Caco-2 (cell line): Measurements from ENCODE around the gene PSIP1. TPM values are rescaled to one million over a fixed set of nuclear protein-coding genes. Genes with fewer than 3 reads are reported as not detected.

Source experiments
- BruUV-seq: library from RNA; stranded (reverse); fragments of 400-500 nt; replicated peaks from 2 replicates; lab custom pipeline; 2021; lab: Mats Ljungman, UMichigan
- CTCF ChIA-PET: fragments of 300-600 bp; sonication (Branson Sonifier 250); formaldehyde crosslinking; loops from one replicate; lab custom pipeline; 2022; ENCODE audit warnings: antibody characterized with exemption; lab: Charles Lee
- POLR2A ChIA-PET: fragments of 300-600 bp; sonication (Branson Sonifier 250); formaldehyde crosslinking; loops from one replicate; lab custom pipeline; 2022; ENCODE audit warnings: antibody characterized with exemption; lab: Charles Lee
- DNase-seq, 2 experiments: peaks; one replicate each; pipeline versions ENCODE4 v3.0.0 to v3.0.0-alpha.2; 2020 to 2022
- H3K27me3 ChIP-seq: replicated peaks from 2 replicates; pipeline ENCODE4 v1.6.0; 2011; ENCODE audit warnings: low read length; ENCODE audit not compliant: control insufficient read depth, insufficient read depth
- H3K36me3 ChIP-seq: 2 replicates; pipeline ENCODE4 v1.5.1; 2011; ENCODE audit warnings: low read length; ENCODE audit not compliant: control insufficient read depth, insufficient read depth
- H3K4me1 ChIP-seq: fragments of 250-450 bp; sonication (Bioruptor Pico); 2 replicates; pipeline ENCODE4 v1.5.1; 2020; ENCODE audit warnings: mild to moderate bottlenecking
- H3K4me3 ChIP-seq: 2 replicates; pipeline ENCODE4 v1.5.1; 2011; ENCODE audit warnings: low read depth, mild to moderate bottlenecking, control low read depth, low read length
- H3K9me3 ChIP-seq: fragments of 250-450 bp; sonication (Bioruptor Pico); 2 replicates; pipeline ENCODE4 v1.5.1; 2020; ENCODE audit warnings: mild to moderate bottlenecking, moderate library complexity
- H3K27ac Mint-ChIP-seq: one replicate; pipeline ENCODE4 v1.8.0; 2022; ENCODE audit warnings: mixed read lengths; ENCODE audit not compliant: unreplicated experiment
- H3K27me3 Mint-ChIP-seq: one replicate; pipeline ENCODE4 v1.8.0; 2022; ENCODE audit warnings: mixed read lengths; ENCODE audit not compliant: insufficient read depth, unreplicated experiment
- H3K36me3 Mint-ChIP-seq: one replicate; pipeline ENCODE4 v1.8.0; 2022; ENCODE audit warnings: mild to moderate bottlenecking, mixed read lengths; ENCODE audit not compliant: insufficient read depth, unreplicated experiment
- H3K4me1 Mint-ChIP-seq: one replicate; pipeline ENCODE4 v1.8.0; 2022; ENCODE audit warnings: low read depth, mixed read lengths; ENCODE audit not compliant: unreplicated experiment
- H3K4me3 Mint-ChIP-seq: one replicate; pipeline ENCODE4 v1.8.0; 2022; ENCODE audit warnings: mild to moderate bottlenecking, moderate library complexity, mixed read lengths; ENCODE audit not compliant: unreplicated experiment
- H3K9me3 Mint-ChIP-seq: one replicate; pipeline ENCODE4 v1.8.0; 2022; ENCODE audit warnings: mixed read lengths; ENCODE audit not compliant: unreplicated experiment
- CTCF ChIP-seq, 2 experiments: fragments of 200-600 bp in 1 of 2; IDR thresholded peaks; 1 replicate in 1 of 2; 2 replicates in 1 of 2; pipeline versions ENCODE4 v1.5.1 to v1.8.0; 2011 to 2022; ENCODE audit warnings: antibody characterized with exemption in 1 of 2, control low read depth in 1 of 2, inconsistent platforms in 1 of 2, low read depth in 1 of 2, low read length in 1 of 2, mild to moderate bottlenecking in 1 of 2, moderate library complexity in 1 of 2; ENCODE audit not compliant: insufficient read depth in 1 of 2, severe bottlenecking in 1 of 2, unreplicated experiment in 1 of 2
- intact Hi-C: fragments of 100-400 bp; cut with micrococcal nuclease; formaldehyde crosslinking; loops from one replicate; pipeline ENCODE4 v1.10.0; 2022; ENCODE audit not compliant: unreplicated experiment
- total RNA-seq: library from RNA; stranded (reverse); gene quantifications from 2 replicates; pipeline ENCODE4 v1.2.3, GENCODE V29; 2022

The PSIP1 gene
- total RNA-seq, 1 experiment from 2014 or later = 54.1 TPM

- Histone ChIP-seq H3K4me1 (peaks cover 11% of the 10 kb centered on the region), H3K4me3 (no peak overlapping the region), H3K27me3 (no peaks in the 10 kb centered on the region), H3K36me3 (no peaks in the 10 kb centered on the region), H3K9me3 (no peaks in the 10 kb centered on the region)
- ChIA-PET CTCF (no interaction called here), POLR2A (no interaction called here)
- H3K9me3 Mint-ChIP-seq = no peaks in the 10 kb centered on the region
- no peaks in the 10 kb centered on the region for H3K4me1 Mint-ChIP-seq
- H3K27ac Mint-ChIP-seq = peak overlapping the region; percentile 91
- no peaks in the 10 kb centered on the region for H3K27me3 Mint-ChIP-seq
- H3K4me3 Mint-ChIP-seq = peak overlapping the region; percentile 87
- no peak for DNase-seq
- peaks cover 13% of the 10 kb centered on the region for H3K36me3 Mint-ChIP-seq
- intact Hi-C loops = no loop called here
- TF ChIP-seq CTCF (IDR thresholded peaks at IDR 0.05; ENCODE audit: insufficient read depth in 1 of 2, low read depth in 1 of 2, low read length in 1 of 2, severe bottlenecking in 1 of 2, unreplicated experiment in 1 of 2) = no peak
- no TSS peak for BruUV-seq
Observed at GRCh38 chr9:15421532-15421931, 89.2 kb downstream of the PSIP1 start.

- Mint-ChIP-seq H3K4me3 (no peak overlapping the region), H3K27ac (no peak overlapping the region), H3K36me3 (peaks cover 9% of the 10 kb centered on the region), H3K4me1 (no peaks in the 10 kb centered on the region), H3K9me3 (no peaks in the 10 kb centered on the region), H3K27me3 (no peaks in the 10 kb centered on the region)
- Histone ChIP-seq H3K36me3 (no peaks in the 10 kb centered on the region), H3K9me3 (no peaks in the 10 kb centered on the region), H3K4me3 (no peak overlapping the region), H3K27me3 (no peaks in the 10 kb centered on the region), H3K4me1 (peaks cover 7% of the 10 kb centered on the region)
- no peak for DNase-seq
- ChIA-PET CTCF (no interaction called here), POLR2A (no interaction called here)
- no TSS peak for BruUV-seq
- no peak for TF ChIP-seq CTCF (IDR thresholded peaks at IDR 0.05; ENCODE audit: insufficient read depth in 1 of 2, low read depth in 1 of 2, low read length in 1 of 2, severe bottlenecking in 1 of 2, unreplicated experiment in 1 of 2)
- intact Hi-C loops = no loop called here
Observed at GRCh38 chr9:15420796-15421195, 90.0 kb downstream of the PSIP1 start.

- no peak overlapping the region for H3K4me3 Mint-ChIP-seq
Observed at GRCh38 chr9:15417626-15418025, 93.1 kb downstream of the PSIP1 start.

More at GRCh38 chr9:15417626-15418025, 93.1 kb downstream of the PSIP1 start:
- H3K4me1 ChIP-seq = no peaks in the 10 kb centered on the region
- no peak overlapping the region for H3K4me3 ChIP-seq
- Mint-ChIP-seq H3K36me3 (peaks cover 5% of the 10 kb centered on the region), H3K9me3 (no peaks in the 10 kb centered on the region), H3K27ac (no peak overlapping the region), H3K4me1 (no peaks in the 10 kb centered on the region), H3K27me3 (no peaks in the 10 kb centered on the region)
- H3K27me3 ChIP-seq = no peaks in the 10 kb centered on the region
- intact Hi-C loops = loop anchor here (1.0 to 2.0 kb wide), 4 partner anchors 63 to 206 kb away; partner anchors contain the start of gene TTC39B
- ChIA-PET CTCF (no interaction called here), POLR2A (no interaction called here)
- no peak for TF ChIP-seq CTCF (IDR thresholded peaks at IDR 0.05; ENCODE audit: insufficient read depth in 1 of 2, low read depth in 1 of 2, low read length in 1 of 2, severe bottlenecking in 1 of 2, unreplicated experiment in 1 of 2)
- no peaks in the 10 kb centered on the region for H3K36me3 ChIP-seq
- no TSS peak for BruUV-seq
- DNase-seq = no peak
- H3K9me3 ChIP-seq = no peaks in the 10 kb centered on the region
